Measurements from ENCODE around the gene RABGAP1L. TPM values are rescaled to one million over a fixed set of nuclear protein-coding genes. Genes with fewer than 3 reads are reported as not detected.

The RABGAP1L gene
- total RNA-seq, 1 experiment from 2014 or later = 29.3 TPM

GRCh38 chr1:174800216-174800851, 641.0 kb downstream of the RABGAP1L start:
- Histone ChIP-seq H3K36me3 (ENCODE audit: control insufficient read depth in 1 of 2, insufficient read depth in 2 of 2, low read length in 2 of 2) (no peaks in the 10 kb centered on the region), H3K79me2 (ENCODE audit: insufficient read depth, low read length) (no peaks in the 10 kb centered on the region), H3K9ac (ENCODE audit: low read length) (no peak overlapping the region), H3K4me1 (ENCODE audit: control insufficient read depth in 1 of 2, insufficient read depth in 2 of 2, low read length in 2 of 2) (peaks cover 0 to 3% of the 10 kb centered on the region in 2 experiments; a peak in 1 of 4 replicates), H3K4me2 (ENCODE audit: low read length) (no peak overlapping the region), H3K27ac (ENCODE audit: low read depth, low read length) (no peak overlapping the region), H3K9me3 (ENCODE audit: control insufficient read depth in 1 of 2, insufficient read depth in 1 of 2, low read depth in 1 of 2, low read length in 2 of 2) (no peaks in the 10 kb centered on the region), H3K4me3 (replicated peaks in 1 of 2; ENCODE audit: low read depth in 1 of 2, low read length in 2 of 2) (no peak overlapping the region), H3K9me2 (ENCODE audit: insufficient read depth) (no peaks in the 10 kb centered on the region), H4K20me1 (ENCODE audit: insufficient read depth) (no peaks in the 10 kb centered on the region), H3K27me3 (ENCODE audit: insufficient read depth, low read length) (no peaks in the 10 kb centered on the region), H2AFZ (ENCODE audit: low read depth, low read length, poor library complexity, severe bottlenecking) (no peak overlapping the region)
- TF ChIP-seq EZH2 (IDR thresholded peaks at IDR 0.05) (no peak), ELF1 (IDR thresholded peaks at IDR 0.05; ENCODE audit: borderline replicate concordance, low read depth) (no peak), SRF (IDR thresholded peaks at IDR 0.05; ENCODE audit: low read depth) (no peak), TCF7L2 (IDR thresholded peaks at IDR 0.05; ENCODE audit: borderline replicate concordance, extremely low read depth, insufficient read depth, insufficient read length) (no peak), CBX3 (IDR thresholded peaks at IDR 0.05; ENCODE audit: low read depth) (no peak), POLR2AphosphoS5 (IDR thresholded peaks at IDR 0.05; ENCODE audit: low read depth, low read length) (no peak), POLR2A (IDR thresholded peaks at IDR 0.05; ENCODE audit: borderline replicate concordance, extremely low read depth, insufficient read depth, insufficient read length) (no peak), FOSL1 (IDR thresholded peaks at IDR 0.05; ENCODE audit: low read depth) (no peak), ZFX (IDR thresholded peaks at IDR 0.05) (no peak), EZH2phosphoT487 (IDR thresholded peaks at IDR 0.05; ENCODE audit: borderline replicate concordance) (no peak), RAD21 (IDR thresholded peaks at IDR 0.05; ENCODE audit: low read depth) (no peak), SP1 (IDR thresholded peaks at IDR 0.05; ENCODE audit: low read depth) (no peak), YY1 (IDR thresholded peaks at IDR 0.05; ENCODE audit: extremely low read depth, insufficient replicate concordance, low read depth, low read length) (no peak), CTCF (IDR thresholded peaks at IDR 0.05 in 2 of 3, conservative IDR thresholded peaks at IDR 0.05 in 1 of 3; ENCODE audit: borderline replicate concordance in 1 of 3, insufficient read depth in 1 of 3, low read depth in 2 of 3, low read length in 2 of 3) (no peak), JUND (IDR thresholded peaks at IDR 0.05) (no peak), ATF3 (IDR thresholded peaks at IDR 0.05) (no peak)
- TF ChIP-seq, protein P1, sequence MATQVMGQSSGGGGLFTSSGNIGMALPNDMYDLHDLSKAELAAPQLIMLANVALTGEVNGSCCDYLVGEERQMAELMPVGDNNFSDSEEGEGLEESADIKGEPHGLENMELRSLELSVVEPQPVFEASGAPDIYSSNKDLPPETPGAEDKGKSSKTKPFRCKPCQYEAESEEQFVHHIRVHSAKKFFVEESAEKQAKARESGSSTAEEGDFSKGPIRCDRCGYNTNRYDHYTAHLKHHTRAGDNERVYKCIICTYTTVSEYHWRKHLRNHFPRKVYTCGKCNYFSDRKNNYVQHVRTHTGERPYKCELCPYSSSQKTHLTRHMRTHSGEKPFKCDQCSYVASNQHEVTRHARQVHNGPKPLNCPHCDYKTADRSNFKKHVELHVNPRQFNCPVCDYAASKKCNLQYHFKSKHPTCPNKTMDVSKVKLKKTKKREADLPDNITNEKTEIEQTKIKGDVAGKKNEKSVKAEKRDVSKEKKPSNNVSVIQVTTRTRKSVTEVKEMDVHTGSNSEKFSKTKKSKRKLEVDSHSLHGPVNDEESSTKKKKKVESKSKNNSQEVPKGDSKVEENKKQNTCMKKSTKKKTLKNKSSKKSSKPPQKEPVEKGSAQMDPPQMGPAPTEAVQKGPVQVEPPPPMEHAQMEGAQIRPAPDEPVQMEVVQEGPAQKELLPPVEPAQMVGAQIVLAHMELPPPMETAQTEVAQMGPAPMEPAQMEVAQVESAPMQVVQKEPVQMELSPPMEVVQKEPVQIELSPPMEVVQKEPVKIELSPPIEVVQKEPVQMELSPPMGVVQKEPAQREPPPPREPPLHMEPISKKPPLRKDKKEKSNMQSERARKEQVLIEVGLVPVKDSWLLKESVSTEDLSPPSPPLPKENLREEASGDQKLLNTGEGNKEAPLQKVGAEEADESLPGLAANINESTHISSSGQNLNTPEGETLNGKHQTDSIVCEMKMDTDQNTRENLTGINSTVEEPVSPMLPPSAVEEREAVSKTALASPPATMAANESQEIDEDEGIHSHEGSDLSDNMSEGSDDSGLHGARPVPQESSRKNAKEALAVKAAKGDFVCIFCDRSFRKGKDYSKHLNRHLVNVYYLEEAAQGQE (IDR thresholded peaks at IDR 0.05; ENCODE audit: low read depth) = no peak
- TF ChIP-seq, protein P2, sequence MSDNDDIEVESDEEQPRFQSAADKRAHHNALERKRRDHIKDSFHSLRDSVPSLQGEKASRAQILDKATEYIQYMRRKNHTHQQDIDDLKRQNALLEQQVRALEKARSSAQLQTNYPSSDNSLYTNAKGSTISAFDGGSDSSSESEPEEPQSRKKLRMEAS (IDR thresholded peaks at IDR 0.05) = no peak
- TF ChIP-seq, protein P3, sequence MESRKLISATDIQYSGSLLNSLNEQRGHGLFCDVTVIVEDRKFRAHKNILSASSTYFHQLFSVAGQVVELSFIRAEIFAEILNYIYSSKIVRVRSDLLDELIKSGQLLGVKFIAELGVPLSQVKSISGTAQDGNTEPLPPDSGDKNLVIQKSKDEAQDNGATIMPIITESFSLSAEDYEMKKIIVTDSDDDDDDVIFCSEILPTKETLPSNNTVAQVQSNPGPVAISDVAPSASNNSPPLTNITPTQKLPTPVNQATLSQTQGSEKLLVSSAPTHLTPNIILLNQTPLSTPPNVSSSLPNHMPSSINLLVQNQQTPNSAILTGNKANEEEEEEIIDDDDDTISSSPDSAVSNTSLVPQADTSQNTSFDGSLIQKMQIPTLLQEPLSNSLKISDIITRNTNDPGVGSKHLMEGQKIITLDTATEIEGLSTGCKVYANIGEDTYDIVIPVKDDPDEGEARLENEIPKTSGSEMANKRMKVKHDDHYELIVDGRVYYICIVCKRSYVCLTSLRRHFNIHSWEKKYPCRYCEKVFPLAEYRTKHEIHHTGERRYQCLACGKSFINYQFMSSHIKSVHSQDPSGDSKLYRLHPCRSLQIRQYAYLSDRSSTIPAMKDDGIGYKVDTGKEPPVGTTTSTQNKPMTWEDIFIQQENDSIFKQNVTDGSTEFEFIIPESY (IDR thresholded peaks at IDR 0.05; ENCODE audit: extremely low read depth, insufficient replicate concordance, low read length) = no peak
- ATAC-seq = no peak
- DNase-seq (ENCODE audit: low read depth, low spot score) = no peak
- BruUV-seq (replicated peaks) = no TSS peak
- intact Hi-C loops (cut with micrococcal nuclease) = no loop called here
- ChIA-PET RAD21 (ENCODE audit: low non-redundant PET in 1 of 2, low total read pairs in 2 of 2, uncharacterized antibody in 2 of 2, unreplicated experiment in 2 of 2) (no interaction called here), CTCF (no interaction called here), POLR2A (no interaction called here)

Measured in HCT116 (cell line).